G401.6 (cell line): ENCODE measurements around the gene MGA.

Source experiments
- FAIRE-seq: peaks from 2 replicates; lab custom pipeline; 2012; peaks lifted over from hg19 to GRCh38; lab: Jason Lieb, UNC

Gene MGA

DNA sequence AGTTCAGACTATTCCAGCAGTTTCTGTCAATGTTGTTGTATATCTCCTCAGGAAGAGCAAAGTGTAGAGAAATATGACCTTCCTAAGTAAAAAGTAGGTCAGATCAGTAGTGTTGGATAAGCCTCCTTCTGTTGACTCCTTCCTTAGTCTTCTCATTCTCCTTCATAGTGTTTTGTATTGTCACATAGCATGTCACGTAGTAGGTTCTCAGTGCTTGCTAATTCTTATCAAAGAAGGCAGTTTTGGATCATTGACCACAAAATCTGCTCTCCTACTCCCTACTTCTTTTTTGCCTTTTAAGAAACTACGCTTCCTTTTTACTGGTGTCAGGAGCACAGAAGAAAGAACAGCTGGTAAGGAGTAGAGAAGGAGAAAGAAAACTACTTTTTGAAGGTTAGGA lies 1.0 kb upstream of the MGA start:
- no peak for FAIRE-seq

DNA sequence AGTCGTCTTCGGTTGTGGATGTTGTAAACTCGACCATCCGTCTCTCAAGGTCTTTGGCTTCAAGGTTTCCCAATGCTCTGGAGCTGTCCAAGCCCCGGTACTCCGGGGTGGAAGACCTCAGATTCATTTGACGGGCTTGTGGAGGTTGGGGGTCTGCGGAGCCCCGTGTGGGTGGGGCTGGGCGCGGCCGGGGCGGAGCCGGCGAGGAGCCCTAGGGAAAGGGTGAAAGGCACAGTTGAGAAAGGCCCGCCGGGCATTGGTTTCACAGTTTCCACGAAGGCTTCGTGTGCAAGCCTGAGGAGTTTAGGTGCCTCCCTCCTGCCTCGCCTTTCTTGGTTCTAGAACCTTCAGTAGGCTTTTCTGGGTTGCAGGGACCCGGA lies 360 bp upstream of the MGA start:
- FAIRE-seq: no peak

GRCh38 chr15:41661078-41661517 lies 893 bp downstream of the MGA start:
- no peak for FAIRE-seq

DNA sequence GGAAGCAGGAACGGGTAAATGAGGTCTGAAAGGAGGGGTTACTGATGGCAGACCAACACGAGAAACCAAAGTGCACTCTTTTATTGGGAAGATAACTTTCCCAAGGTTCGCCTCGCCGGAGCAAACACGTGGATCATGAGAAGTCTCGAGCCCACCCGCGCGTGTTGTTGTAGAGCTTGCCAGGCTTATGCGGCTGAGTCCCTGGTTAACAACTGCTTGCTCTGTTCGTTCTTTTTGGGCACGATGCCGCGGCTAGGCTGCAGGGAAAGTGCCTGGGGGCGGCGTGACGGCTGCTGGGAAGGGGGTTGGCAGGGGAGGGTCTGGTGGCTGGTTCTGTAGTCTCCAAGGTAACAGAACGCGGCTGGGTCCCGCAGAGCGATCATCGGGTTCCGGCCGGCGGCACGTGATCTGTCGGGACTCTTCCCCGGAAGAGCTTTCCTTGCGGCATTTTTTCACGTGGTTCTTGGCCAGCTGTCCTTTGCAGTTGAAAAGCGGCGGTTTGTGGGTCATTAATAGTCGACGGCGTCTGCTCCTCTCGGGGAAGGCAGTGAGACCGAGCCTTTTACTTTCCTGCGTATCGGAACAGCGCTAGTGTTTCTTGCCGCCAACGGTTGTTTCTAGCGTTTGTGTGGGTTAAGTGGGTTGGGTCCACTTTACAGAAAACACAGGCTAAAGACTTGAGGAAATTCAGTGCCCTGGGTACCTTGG lies 1.5 kb downstream of the MGA start:
- no peak for FAIRE-seq

DNA sequence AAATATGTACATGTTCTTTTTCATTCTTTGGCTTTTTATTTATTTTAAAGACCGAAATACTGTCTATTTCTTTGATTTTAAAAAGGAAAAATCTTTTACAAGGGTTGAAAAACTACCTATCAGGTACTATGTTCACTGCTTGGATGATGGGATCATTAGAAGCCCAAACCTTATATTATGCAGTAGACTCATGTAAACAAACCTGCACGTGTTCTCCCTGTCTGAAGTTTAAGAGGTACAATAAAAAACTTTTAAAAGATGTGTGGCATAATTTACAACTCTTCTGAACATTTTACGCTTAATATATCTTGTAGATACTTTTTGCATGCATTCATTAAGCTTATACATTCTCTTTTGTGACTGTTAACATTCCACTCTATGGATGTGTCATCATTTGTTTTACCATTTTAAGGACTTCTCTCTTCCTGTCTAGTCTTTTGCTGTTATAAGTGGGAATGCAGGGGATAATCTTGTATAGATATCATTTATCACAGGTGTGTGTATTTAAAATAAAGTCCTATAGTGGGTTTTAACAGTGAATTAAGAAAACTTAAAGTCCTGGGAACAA lies 6.2 kb downstream of the MGA start:
- no peak for FAIRE-seq

DNA sequence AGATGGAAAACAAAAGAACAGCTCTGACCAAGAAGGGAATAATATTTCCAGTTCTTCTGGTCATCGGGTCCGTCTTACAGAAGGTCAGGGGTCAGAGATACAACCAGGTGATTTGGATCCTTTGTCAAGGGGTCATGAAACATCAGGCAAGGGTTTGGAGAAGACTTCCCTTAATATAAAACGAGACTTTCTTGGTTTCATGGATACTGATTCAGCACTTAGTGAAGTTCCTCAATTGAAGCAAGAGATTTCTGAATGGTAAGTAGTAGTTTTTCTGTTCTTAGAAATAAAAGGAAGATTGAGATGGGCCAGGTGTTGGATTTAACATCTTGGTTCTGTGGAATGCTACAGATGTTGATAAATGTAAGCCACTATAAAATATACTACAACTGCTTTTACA lies 9.5 kb downstream of the MGA start:
- no peak for FAIRE-seq

DNA sequence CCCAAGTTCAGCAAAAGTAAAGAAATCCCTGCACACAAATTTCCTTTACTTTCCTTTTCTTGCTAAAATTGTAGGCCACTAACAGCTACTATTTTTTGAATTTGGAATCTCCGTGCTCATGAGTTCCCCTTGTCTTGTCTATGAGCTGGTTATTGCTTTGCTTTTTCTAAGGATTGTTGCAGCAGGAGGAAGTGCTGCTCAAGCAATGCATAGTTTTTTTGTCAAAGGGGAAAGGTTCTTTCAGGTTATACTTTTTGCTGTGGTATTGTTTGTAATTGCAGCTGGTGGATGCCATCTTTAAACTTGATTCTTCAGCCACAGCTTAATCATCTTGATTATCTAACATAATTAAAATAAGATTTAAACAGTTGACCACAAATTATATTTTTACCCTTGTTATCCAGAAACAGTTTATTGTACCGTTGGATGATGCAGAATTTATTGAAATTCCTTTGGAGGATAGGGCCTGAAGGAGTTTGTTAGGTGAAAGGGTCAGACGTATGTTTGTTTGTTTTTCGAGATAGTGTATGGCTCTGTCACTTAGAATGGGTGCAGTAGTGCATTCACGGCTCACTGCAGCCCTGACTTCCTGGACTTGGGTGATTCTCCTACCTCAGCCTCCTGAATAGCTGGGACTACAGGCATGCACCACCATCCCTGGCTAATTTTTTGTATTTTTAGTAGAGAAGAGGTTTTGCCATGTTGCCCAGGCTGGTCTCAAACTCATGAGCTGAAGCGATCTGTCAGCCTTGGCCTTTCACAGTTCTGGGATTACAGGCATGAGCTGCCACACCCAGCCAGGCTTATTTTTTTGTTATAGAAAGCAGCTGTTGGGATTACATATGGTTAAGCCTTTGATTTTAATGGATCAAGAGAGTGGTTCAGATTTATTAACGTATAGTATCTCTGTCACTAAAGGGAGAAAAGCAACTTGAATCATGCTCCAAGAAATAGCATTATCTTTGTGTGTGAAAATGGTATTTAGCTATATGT lies 11.7 kb downstream of the MGA start:
- FAIRE-seq: no peak

DNA sequence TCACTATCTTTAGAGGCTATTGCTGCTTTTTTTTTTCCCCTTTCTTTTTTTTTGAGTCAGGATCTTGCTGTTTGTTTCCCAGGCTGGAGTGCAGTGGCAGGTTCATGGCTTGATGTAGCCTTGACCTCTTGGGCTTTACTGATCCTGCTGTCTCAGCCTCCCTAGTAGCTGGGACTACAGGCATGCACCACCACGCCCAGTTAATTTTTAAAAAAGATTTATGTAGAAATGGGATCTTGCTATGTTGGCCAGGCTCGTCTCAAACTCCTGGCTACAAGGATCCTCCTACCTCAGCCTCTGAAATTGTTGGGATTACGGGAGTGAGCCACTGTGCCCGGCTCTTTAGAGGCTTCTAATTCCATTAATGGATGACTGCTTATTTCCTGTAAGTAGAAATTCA lies 15.1 kb downstream of the MGA start:
- FAIRE-seq: no peak

DNA sequence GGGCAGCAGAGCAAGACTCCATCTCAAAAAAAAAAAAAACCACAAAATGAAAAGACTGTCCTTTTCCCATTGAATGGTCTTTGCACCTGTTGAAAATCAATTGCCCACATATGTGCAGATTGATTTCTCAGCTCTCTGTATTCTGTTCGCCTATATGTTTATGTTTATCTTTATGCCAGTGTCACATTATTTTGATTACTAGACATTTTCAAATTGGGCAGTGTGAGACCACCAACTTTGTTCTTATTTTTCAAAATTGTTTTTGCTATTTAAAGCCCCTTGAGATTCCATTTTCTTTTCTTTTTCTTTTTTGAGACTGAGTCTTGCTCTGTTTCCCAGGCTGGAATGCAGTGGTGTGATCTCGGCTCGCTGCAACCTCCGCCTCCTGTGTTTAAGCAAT lies 18.5 kb downstream of the MGA start:
- no peak for FAIRE-seq

DNA sequence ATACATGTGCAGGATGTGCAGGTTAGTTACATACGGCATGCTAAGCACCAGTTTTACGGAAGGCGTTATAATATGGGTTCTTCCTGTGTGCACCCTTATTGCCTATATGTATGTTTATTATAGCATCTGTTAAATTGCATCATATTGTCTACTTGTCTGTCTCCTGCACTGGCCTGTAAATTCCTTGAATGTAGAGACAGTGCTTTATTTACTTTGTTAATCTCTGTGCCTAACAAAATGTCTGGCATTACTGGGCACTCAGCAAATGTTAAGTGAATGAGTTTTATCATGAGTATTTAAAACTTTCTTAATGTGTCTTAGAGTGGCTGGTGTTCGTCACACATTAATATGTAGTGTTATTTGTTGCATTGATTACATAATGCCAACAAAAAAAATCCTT lies 23.8 kb downstream of the MGA start:
- FAIRE-seq: no peak

GRCh38 chr15:41688671-41689070 lies 28.5 kb downstream of the MGA start:
- no peak for FAIRE-seq

GRCh38 chr15:41689083-41689482 lies 28.9 kb downstream of the MGA start:
- FAIRE-seq: no peak

DNA sequence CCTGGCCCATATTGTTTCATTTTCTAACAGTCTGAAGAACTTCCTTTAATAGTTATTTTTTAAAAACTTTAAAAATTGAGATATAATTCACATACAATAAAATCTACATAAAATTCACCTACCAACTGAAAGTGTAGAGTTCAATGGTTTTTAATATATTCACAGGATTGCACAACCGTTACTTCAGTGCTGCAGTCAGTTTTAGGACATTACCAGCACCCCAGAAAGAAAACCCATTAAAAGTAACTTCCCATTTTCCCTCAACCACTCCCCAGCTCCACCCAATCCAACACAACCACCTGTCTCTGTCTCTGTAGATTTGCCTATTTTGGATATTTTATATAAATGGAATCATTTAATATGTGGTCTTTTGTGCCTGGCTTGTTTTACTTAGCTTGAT lies 29.6 kb downstream of the MGA start:
- FAIRE-seq: no peak

- no peak for FAIRE-seq
Measured at GRCh38 chr15:41690636-41691035, 30.4 kb downstream of the MGA start.

DNA sequence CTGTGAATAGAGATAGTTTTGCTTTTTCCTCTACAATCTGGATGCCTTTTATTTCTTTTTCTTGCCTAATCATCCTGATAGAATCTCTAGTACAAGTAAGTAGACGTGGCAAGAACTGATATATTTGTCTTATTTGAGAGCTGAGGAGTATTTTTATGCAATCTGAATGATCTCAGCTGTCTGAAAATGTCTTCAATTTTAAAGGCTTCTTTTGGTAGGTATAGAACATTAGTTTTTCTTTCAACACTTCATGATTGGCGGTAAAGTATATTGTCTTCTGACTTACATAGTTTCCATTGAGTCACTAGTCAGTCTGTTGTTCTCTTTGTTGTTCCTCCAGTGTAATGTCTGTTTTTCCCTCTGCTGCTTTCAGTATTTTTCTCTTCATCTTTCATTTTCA lies 31.3 kb downstream of the MGA start:
- no peak for FAIRE-seq

GRCh38 chr15:41692049-41692448 lies 31.8 kb downstream of the MGA start:
- no peak for FAIRE-seq

DNA sequence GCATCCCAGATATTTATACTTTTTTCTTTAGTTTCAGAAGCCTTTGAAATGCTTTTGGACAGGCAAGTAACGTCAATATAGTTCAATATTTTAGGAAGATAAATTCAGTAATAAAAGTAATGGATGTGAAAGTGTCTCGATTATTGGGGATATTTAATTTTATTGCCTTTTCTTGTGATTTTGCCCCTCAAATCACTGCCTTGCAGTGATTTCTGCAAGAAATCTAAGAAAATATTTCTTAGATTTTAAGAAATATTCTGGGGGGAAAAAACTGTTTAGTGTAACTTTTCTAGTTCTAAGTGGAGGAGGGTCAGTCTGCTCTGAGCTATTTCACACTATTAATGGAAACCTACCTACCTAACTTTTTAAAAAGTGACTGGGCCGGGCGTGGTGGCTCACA lies 33.6 kb downstream of the MGA start:
- FAIRE-seq: no peak

DNA sequence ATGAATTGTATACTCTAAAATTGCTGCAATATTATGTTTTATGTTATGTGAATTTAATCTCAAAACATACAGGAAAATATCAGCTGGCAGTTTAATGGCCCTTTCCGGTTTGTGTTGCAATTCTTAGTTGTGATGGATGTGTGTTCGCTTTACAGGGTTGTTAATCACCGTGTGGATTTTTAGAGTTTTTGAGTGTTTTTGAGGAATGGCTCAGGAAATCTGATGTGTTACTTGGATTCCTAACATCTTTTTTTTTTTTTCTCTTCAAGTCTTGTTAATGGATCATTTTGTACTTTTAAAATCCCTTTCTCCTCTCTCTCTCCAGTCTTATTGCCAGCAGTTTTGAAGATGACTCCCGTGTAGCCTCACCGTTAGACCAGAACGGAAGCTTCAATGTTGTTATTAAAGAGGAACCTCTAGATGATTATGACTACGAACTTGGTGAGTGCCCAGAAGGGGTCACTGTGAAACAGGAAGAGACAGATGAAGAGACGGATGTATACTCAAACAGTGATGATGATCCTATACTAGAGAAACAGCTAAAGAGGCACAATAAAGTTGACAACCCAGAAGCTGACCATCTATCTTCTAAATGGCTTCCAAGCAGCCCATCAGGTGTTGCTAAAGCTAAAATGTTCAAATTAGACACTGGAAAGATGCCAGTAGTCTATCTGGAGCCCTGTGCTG lies 35.7 kb downstream of the MGA start:
- no peak for FAIRE-seq

GRCh38 chr15:41698779-41699178 lies 38.6 kb downstream of the MGA start:
- FAIRE-seq: no peak

GRCh38 chr15:41703120-41703519 lies 42.9 kb downstream of the MGA start:
- no peak for FAIRE-seq

GRCh38 chr15:41713047-41713446 lies 52.8 kb downstream of the MGA start:
- FAIRE-seq: no peak

DNA sequence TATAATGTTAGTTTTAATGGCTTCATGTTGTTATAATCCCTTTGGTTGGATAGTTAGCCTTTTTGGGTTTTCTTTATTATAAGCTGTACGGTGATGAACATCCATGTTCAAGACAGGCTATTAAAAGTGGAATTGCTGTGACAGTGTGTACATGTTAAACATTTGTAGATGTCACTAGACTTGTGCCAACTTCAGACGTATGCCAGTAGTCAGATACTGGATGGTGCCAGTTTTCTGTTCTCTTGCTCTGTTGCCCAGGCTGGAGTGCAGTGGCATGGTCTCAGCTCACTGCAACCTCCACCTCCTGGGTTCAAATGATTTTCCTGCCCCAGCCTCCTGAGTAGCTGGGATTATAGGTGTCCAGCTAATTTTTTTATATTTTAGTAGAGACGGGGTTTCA lies 54.1 kb downstream of the MGA start:
- FAIRE-seq: no peak

GRCh38 chr15:41716864-41717263 lies 56.7 kb downstream of the MGA start:
- no peak for FAIRE-seq
